K562 (cell line): ENCODE results near the gene RETREG2. TPM values are rescaled to one million over a fixed set of nuclear protein-coding genes. Genes with fewer than 3 reads are reported as not detected.
A peak's percentile ranks its signal among the peaks of the same experiment; 100 is the strongest.

ENCODE experiments used
- CEBPB ChIP-seq: fragments of 450-650 bp; IDR thresholded peaks from 2 replicates; pipeline ENCODE4 v1.6.1; 2016; ENCODE audit warnings: missing genetic modification characterization, missing compliant biosample characterization
- CREB1 ChIP-seq, 2 experiments: sonication (generic) in 1 of 2; formaldehyde crosslinking in 1 of 2; IDR thresholded peaks; 2 replicates each; pipeline versions ENCODE4 v1.6.1 to v1.8.0; 2012 to 2022; ENCODE audit warnings: inconsistent platforms in 1 of 2, mild to moderate bottlenecking in 1 of 2, missing genetic modification reagents in 1 of 2, moderate library complexity in 1 of 2
- FUS ChIP-seq: fragments of 200-400 bp; formaldehyde crosslinking; optimal IDR thresholded peaks from 2 replicates; pipeline ENCODE3; 2017; ENCODE audit warnings: low read depth, low read length
- HDAC1 ChIP-seq, 2 experiments: fragments of 450-650 bp; IDR thresholded peaks; 2 replicates each; pipeline ENCODE4 v1.6.1; 2016 to 2017; ENCODE audit warnings: inconsistent platforms in 1 of 2, mild to moderate bottlenecking in 1 of 2, moderate library complexity in 1 of 2
- OTX1 ChIP-seq: fragments of 450-650 bp; formaldehyde crosslinking; IDR thresholded peaks from 2 replicates; pipeline ENCODE4 v1.4.0; 2022; ENCODE audit warnings: mild to moderate bottlenecking
- POU5F1 ChIP-seq: fragments of 150-350 bp; IDR thresholded peaks from 2 replicates; pipeline ENCODE4 v1.6.1; 2014; ENCODE audit warnings: borderline replicate concordance, low read length, low read depth, mild to moderate bottlenecking; ENCODE audit not compliant: partially characterized antibody
- PYGO2 ChIP-seq: fragments of 450-650 bp; IDR thresholded peaks from 2 replicates; pipeline ENCODE4 v1.6.1; 2016; ENCODE audit warnings: mild to moderate bottlenecking, missing genetic modification characterization, moderate library complexity, missing compliant biosample characterization
- RNF2 ChIP-seq: sonication (generic); IDR thresholded peaks from 2 replicates; pipeline ENCODE4 v1.6.1; 2016
- SIN3A ChIP-seq, 2 experiments: fragments of 150-350 bp in 1 of 2; IDR thresholded peaks; 2 replicates each; pipeline ENCODE4 v1.6.1; 2011 to 2016; ENCODE audit warnings: borderline replicate concordance in 2 of 2, low read depth in 2 of 2, low read length in 2 of 2, mild to moderate bottlenecking in 2 of 2, moderate library complexity in 2 of 2; ENCODE audit not compliant: control insufficient read depth in 1 of 2
- SMAD1 ChIP-seq: fragments of 150-350 bp; IDR thresholded peaks from 2 replicates; pipeline ENCODE4 v1.6.1; 2014; ENCODE audit warnings: low read length, low read depth; ENCODE audit not compliant: partially characterized antibody
- SOX6 ChIP-seq: fragments of 450-650 bp; IDR thresholded peaks from 2 replicates; pipeline ENCODE4 v1.6.1; 2014; ENCODE audit warnings: mild to moderate bottlenecking
- TBL1XR1 ChIP-seq, 2 experiments: IDR thresholded peaks; 2 replicates each; pipeline ENCODE4 v1.6.1; 2012; ENCODE audit warnings: improper control_type of control experiment in 2 of 2, low read length in 2 of 2, mild to moderate bottlenecking in 1 of 2
- ZNF263 ChIP-seq: sonication (generic); formaldehyde crosslinking; IDR thresholded peaks from 2 replicates; pipeline ENCODE4 v1.8.0; 2022; ENCODE audit warnings: mild to moderate bottlenecking, missing genetic modification reagents, borderline replicate concordance
- ZNF347 ChIP-seq: fragments of 450-650 bp; formaldehyde crosslinking; IDR thresholded peaks from 2 replicates; pipeline ENCODE4 v1.4.0; 2020; ENCODE audit warnings: low read depth, mild to moderate bottlenecking, moderate library complexity
- ZNF589 ChIP-seq: fragments of 200-800 bp; sonication (Bioruptor generic); IDR thresholded peaks from 2 replicates; pipeline ENCODE4 v1.6.1; 2016; ENCODE audit warnings: low read depth, missing genetic modification characterization, missing compliant biosample characterization
- ZNF699 ChIP-seq: fragments of 250-450 bp; sonication (Bioruptor Pico); IDR thresholded peaks from 2 replicates; pipeline ENCODE4 v1.8.0; 2021; ENCODE audit warnings: mild to moderate bottlenecking, moderate library complexity; ENCODE audit not compliant: insufficient replicate concordance
- polyA plus RNA-seq, 8 experiments: library from polyadenylated mRNA; depleted of rRNA in 4 of 8; stranded (reverse) in 5 of 8; unstranded in 3 of 8; fragments of >200 nt; fragmentation: Nextera tagmentation in 2 of 8; fragmentation: Illumina TruSeq in 1 of 8; extraction: Ambion mirVana in 2 of 8; extraction: Trizol in 1 of 8; gene quantifications; 2 replicates each; pipeline versions ENCODE4 v1.2.1 to v1.2.3, GENCODE V29; 2011 to 2014; ENCODE audit warnings: inconsistent platforms in 1 of 8, missing spikeins in 1 of 8
- total RNA-seq, 7 experiments: library from RNA; depleted of rRNA in 6 of 7; stranded (reverse); fragments of >200 nt in 6 of 7; fragmentation: Illumina TruSeq in 2 of 7; extraction: Trizol in 2 of 7; gene quantifications; 2 replicates each; pipeline versions ENCODE4 v1.2.1 to v1.2.3, GENCODE V29; 2011 to 2021; ENCODE audit warnings: low replicate concordance in 1 of 7
- TF ChIP-seq, protein P1 (sequence below): IDR thresholded peaks from 2 replicates; pipeline ENCODE4 v1.6.1; 2012; ENCODE audit warnings: low read depth, low read length, improper control_type of control experiment, borderline replicate concordance
- TF ChIP-seq, protein P2 (sequence below): fragments of 250-450 bp; sonication (Bioruptor Pico); IDR thresholded peaks from 2 replicates; pipeline ENCODE4 v1.5.0; 2021; ENCODE audit warnings: mild to moderate bottlenecking, borderline replicate concordance
- TF ChIP-seq, protein P3 (sequence below): sonication (generic); formaldehyde crosslinking; IDR thresholded peaks from 2 replicates; pipeline ENCODE4 v1.9.0; 2022; ENCODE audit warnings: mild to moderate bottlenecking, missing genetic modification reagents
- TF ChIP-seq, protein P4 (sequence below): sonication (generic); formaldehyde crosslinking; IDR thresholded peaks from 2 replicates; pipeline ENCODE4 v1.8.0; 2022; ENCODE audit warnings: mild to moderate bottlenecking, missing genetic modification reagents

The RETREG2 gene
- total and polyA plus RNA-seq, 9 of the 15 experiments (the other 6 are each of a cell fraction or from before 2014, with no cell fraction given): 4.9 to 40.1 (median 19.2) TPM

DNA sequence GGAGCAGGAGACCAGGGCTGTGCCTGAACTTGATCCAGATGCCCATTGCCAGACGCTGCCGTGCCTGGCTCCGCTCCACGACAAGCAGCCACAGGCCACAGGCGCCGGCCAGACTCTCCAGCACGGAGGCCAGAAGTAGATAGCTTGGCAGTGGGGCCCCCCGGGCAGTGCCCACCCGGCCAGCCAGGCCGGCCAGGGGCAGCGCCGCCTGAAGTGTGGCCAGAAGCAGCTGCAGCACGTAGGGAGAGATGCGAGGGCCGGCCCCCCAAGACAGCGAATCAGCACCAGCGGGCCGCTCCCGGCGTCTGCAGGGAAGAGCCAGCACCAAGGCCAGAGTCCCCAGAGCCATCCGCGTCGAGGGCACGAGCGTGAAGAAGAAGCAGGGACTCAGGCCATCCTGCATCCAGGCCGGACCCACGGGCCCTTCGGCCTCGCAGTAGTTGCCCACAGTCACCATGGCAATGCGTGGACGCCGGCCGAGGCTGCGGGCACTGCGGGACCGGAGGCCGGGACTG is 40.2 kb downstream of the RETREG2 start (continued):
- TF ChIP-seq OTX1 (no peak), SOX6 (no peak), ZNF589 (CRISPR knock-in tag) (no peak), CEBPB (tag) (no peak), CREB1 (IDR thresholded peaks at IDR 0.05) (no peak; the same call in 1 of the 2 replicates), CREB1 (CRISPR knock-in tag; IDR thresholded peaks at IDR 0.05) (peak; percentile 22; the same call in 1 of the 2 replicates), PYGO2 (tag) (no peak), SIN3A (IDR thresholded peaks at IDR 0.05; ENCODE audit: borderline replicate concordance in 2 of 2, control insufficient read depth in 1 of 2, low read depth in 2 of 2, low read length in 2 of 2) (peak in 1 of 2 experiments; percentile 10; a peak in 1 of 4 replicates), ZNF347 (CRISPR knock-in tag) (no peak), RNF2 (no peak), HDAC1 (IDR thresholded peaks at IDR 0.05) (peak in 1 of 2 experiments; percentile 62; a peak in 1 of 4 replicates), ZNF263 (0 out of 2 replicates have a peak, but pooled peaks have one; percentile 11), SMAD1 (no peak), ZNF699 (CRISPR knock-in tag) (no peak), TBL1XR1 (IDR thresholded peaks at IDR 0.05; ENCODE audit: low read length in 2 of 2) (no peak), FUS (peak; percentile 3), POU5F1 (no peak)
- TF ChIP-seq, protein P1, sequence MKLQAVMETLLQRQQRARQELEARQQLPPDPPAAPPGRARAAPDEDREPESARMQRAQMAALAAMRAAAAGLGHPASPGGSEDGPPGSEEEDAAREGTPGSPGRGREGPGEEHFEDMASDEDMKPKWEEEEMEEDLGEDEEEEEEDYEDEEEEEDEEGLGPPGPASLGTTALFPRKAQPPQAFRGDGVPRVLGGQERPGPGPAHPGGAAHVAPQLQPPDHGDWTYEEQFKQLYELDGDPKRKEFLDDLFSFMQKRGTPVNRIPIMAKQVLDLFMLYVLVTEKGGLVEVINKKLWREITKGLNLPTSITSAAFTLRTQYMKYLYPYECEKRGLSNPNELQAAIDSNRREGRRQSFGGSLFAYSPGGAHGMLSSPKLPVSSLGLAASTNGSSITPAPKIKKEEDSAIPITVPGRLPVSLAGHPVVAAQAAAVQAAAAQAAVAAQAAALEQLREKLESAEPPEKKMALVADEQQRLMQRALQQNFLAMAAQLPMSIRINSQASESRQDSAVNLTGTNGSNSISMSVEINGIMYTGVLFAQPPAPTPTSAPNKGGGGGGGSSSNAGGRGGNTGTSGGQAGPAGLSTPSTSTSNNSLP: no peak
- TF ChIP-seq, protein P2, sequence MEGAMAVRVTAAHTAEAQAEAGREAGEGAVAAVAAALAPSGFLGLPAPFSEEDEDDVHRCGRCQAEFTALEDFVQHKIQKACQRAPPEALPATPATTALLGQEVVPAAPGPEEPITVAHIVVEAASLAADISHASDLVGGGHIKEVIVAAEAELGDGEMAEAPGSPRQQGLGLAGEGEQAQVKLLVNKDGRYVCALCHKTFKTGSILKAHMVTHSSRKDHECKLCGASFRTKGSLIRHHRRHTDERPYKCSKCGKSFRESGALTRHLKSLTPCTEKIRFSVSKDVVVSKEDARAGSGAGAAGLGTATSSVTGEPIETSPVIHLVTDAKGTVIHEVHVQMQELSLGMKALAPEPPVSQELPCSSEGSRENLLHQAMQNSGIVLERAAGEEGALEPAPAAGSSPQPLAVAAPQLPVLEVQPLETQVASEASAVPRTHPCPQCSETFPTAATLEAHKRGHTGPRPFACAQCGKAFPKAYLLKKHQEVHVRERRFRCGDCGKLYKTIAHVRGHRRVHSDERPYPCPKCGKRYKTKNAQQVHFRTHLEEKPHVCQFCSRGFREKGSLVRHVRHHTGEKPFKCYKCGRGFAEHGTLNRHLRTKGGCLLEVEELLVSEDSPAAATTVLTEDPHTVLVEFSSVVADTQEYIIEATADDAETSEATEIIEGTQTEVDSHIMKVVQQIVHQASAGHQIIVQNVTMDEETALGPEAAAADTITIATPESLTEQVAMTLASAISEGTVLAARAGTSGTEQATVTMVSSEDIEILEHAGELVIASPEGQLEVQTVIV (CRISPR knock-in tag): no peak
- TF ChIP-seq, protein P3, sequence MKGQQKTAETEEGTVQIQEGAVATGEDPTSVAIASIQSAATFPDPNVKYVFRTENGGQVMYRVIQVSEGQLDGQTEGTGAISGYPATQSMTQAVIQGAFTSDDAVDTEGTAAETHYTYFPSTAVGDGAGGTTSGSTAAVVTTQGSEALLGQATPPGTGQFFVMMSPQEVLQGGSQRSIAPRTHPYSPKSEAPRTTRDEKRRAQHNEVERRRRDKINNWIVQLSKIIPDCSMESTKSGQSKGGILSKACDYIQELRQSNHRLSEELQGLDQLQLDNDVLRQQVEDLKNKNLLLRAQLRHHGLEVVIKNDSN (CRISPR knock-in tag): no peak
- TF ChIP-seq, protein P4, sequence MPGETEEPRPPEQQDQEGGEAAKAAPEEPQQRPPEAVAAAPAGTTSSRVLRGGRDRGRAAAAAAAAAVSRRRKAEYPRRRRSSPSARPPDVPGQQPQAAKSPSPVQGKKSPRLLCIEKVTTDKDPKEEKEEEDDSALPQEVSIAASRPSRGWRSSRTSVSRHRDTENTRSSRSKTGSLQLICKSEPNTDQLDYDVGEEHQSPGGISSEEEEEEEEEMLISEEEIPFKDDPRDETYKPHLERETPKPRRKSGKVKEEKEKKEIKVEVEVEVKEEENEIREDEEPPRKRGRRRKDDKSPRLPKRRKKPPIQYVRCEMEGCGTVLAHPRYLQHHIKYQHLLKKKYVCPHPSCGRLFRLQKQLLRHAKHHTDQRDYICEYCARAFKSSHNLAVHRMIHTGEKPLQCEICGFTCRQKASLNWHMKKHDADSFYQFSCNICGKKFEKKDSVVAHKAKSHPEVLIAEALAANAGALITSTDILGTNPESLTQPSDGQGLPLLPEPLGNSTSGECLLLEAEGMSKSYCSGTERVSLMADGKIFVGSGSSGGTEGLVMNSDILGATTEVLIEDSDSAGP (CRISPR knock-in tag): no peak
